HUES64 (cell line): ENCODE data around the gene STK4.
"Not testable (repeated sequence)": the region's sequence is repeated elsewhere in the genome, so short reads cannot be mapped to it uniquely, and the experiment has no call there.

ENCODE experiments used
- H3K27ac ChIP-seq: 2 replicates; pipeline ENCODE4 v1.7.0; 2013; ENCODE audit warnings: low read depth, low read length, inconsistent platforms
- H3K27me3 ChIP-seq: 2 replicates; pipeline ENCODE4 v1.6.1; 2013; ENCODE audit warnings: mild to moderate bottlenecking, low read length; ENCODE audit not compliant: insufficient read depth
- H3K36me3 ChIP-seq: 2 replicates; pipeline ENCODE4 v1.6.1; 2013; ENCODE audit warnings: mild to moderate bottlenecking, low read length; ENCODE audit not compliant: insufficient read depth
- H3K4me1 ChIP-seq: 2 replicates; pipeline ENCODE4 v1.6.1; 2013; ENCODE audit warnings: mild to moderate bottlenecking, low read length, moderate library complexity; ENCODE audit not compliant: insufficient read depth
- H3K4me3 ChIP-seq: 2 replicates; pipeline ENCODE4 v1.5.1; 2013; ENCODE audit warnings: mild to moderate bottlenecking, low read length, moderate library complexity
- H3K9ac ChIP-seq: 2 replicates; pipeline ENCODE4 v1.6.1; 2013; ENCODE audit warnings: mild to moderate bottlenecking, low read depth, low read length
- H3K9me3 ChIP-seq: 2 replicates; pipeline ENCODE4 v1.6.1; 2013; ENCODE audit warnings: low read depth, low read length; ENCODE audit not compliant: insufficient read depth
- WGBS: fragments of 150-250, 120-280 bp; methylation state at CpG from one replicate; pipeline ENCODE4 v1.1.7; 2013; ENCODE audit warnings: missing lambda C conversion rate; 5-methylcytosine and 5-hydroxymethylcytosine counted together

STK4 gene

DNA sequence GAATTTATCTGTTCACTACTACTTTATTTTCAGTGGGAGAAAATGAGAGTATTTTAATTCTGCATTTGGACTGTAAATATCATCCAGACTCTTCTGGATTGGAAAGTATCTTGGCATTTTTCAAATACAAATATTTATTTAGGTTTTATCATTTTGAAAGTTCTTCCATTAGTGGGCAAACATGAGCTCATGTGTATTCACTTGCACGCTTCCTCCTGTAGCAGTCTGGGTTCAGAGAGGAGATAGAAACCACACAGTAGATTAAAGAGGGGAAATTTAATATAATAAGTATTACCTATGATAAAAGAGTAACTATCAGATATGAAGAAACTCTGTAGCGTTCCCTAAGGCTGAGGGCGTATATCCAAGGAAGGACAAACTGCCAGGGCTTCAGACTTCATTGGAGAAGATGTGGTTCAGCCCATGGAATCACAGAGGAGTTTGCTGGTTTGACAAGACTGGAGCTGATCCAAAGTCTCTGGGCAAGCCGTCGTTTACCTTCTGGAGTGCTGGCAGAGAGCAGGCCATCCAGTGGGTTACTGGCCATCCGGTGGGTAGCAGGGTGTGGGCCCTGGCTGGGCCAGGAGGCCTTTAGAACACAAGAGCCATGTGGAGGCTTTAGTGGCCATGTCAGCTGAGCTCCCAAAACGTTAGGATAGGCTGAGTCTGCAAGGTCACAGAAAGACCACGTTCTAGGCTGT is 90.3 kb downstream of the STK4 start:
- H3K27ac ChIP-seq: no peak overlapping the region
- H3K4me3 ChIP-seq: no peak overlapping the region
- 93% methylated on average over 8 of the region's 8 CpGs for whole genome bisulfite sequencing
- H3K9me3 ChIP-seq: no peaks in the 10 kb centered on the region
- H3K4me1 ChIP-seq: no peaks in the 10 kb centered on the region
- H3K9ac ChIP-seq: no peak overlapping the region
- H3K36me3 ChIP-seq: peaks cover 15% of the 10 kb centered on the region
- no peaks in the 10 kb centered on the region for H3K27me3 ChIP-seq

DNA sequence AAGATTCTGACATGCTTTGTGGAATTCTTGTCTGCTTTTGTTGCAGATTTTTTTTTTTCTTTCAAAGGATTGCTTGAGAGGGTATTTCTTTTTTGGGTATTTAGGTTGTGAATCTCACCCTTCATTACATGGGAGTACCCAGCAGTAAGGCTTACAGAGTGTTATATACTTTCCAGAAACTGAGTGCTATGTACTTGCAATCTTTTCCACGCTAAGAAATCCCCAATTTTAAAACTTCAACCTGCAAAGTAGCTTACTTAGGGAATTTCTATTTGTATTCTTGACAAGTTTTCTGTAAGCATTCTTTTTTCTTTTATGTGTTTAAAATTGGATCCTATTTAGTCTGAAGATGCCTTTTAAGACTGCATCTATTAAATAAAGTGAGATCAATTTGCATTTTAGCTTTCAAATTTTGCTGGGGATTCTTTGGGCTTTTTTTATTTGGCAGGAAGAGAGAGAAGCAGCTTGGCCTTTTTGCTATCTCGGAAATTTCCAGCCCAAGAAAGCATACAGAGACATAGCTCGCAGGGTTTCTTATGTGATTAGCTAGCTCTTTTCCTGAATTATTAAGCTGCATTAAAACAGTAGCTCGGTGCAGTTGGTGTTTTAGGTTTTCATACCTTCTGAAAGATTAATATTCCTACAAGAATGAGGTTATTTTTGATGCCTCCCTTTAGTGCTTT is 92.0 kb downstream of the STK4 start:
- H3K9me3 ChIP-seq: no peaks in the 10 kb centered on the region
- H3K27me3 ChIP-seq: no peaks in the 10 kb centered on the region
- H3K4me3 ChIP-seq: no peak overlapping the region
- no peaks in the 10 kb centered on the region for H3K4me1 ChIP-seq
- H3K9ac ChIP-seq: no peak overlapping the region
- H3K36me3 ChIP-seq: peaks cover 15% of the 10 kb centered on the region
- 91% methylated on average over 2 of the region's 4 CpGs for WGBS
- H3K27ac ChIP-seq: no peak overlapping the region

DNA sequence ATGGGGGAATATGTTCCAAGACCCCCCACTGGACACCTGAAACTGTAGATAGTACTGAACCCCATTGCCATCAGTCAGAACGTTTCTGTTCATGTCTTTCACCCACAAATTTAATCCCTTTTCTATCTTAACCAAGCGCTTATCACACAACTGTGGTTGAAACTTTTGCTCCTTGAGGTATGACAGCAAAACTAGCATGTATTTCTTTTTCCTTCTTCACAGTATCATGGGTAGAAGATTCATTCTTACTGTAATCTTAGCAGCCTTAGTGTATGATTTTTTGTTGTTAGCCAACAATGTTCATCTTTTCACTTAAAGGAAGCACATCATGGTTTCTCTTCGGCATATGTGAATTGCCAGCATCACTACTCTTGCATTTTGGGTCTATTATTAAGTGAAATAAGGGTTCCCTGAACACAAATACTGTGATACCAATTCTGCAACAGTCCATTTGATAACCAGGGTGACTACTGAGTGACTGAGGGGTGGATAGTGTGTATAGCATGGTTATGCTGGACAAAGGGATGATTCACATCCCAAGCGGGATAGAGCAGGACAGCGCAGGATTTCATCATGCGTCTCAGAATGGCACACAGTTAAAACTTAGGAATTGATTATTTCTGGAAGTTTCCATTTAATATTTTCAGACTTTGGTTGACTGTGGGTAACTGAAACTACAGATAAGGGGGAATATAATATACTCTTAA is 92.9 kb downstream of the STK4 start:
- Histone ChIP-seq H3K27me3 (no peaks in the 10 kb centered on the region), H3K36me3 (peaks cover 15% of the 10 kb centered on the region), H3K9ac (no peak overlapping the region), H3K9me3 (no peaks in the 10 kb centered on the region), H3K27ac (no peak overlapping the region), H3K4me1 (no peaks in the 10 kb centered on the region), H3K4me3 (no peak overlapping the region)
- WGBS: 92% methylated on average over 6 of the region's 6 CpGs

DNA sequence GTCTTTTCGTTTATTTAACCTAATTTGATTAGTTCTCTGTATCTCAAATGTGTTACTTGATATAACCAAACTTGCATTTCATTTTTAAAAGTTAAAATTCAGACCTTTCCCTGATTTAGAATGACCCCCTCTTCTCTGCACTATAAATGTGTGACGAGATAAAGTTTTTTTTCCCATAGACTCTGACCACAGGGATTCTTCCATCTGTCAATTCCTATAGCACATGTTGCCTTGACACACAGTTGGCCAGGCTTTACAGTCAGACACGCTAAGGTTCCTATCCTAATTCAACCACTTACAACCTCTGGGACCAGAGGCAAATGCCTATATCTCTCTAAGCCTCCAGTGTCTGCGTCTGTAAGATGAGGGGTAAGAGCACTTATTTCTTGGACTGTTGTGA is 94.0 kb downstream of the STK4 start:
- H3K27ac ChIP-seq: no peak overlapping the region
- H3K4me1 ChIP-seq: no peaks in the 10 kb centered on the region
- H3K36me3 ChIP-seq: peaks cover 15% of the 10 kb centered on the region
- H3K4me3 ChIP-seq: no peak overlapping the region
- H3K9ac ChIP-seq: no peak overlapping the region
- H3K9me3 ChIP-seq: no peaks in the 10 kb centered on the region
- WGBS: 92% methylated on average over 4 of the region's 4 CpGs
- no peaks in the 10 kb centered on the region for H3K27me3 ChIP-seq

DNA sequence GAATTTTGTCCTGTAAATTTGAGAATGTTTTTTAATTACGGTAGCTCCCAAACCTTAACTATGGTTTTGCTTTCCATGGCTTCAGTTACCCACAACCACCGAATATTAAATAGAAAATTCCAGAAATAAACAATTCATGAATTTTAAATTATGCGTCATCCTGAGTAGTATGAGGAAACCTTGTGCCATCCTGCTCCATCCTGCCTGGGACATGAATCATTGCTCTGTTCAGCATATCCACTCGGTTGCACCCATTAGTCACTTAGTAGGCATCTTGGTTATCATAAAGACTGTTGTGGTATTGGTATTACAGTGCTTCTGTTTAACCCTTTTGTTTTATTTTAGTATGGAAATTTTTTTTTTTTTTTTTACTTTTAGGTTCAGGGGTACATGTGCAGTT is 94.9 kb downstream of the STK4 start:
- no peak overlapping the region for H3K9ac ChIP-seq
- WGBS: 89% methylated on average over 4 of the region's 4 CpGs
- no peak overlapping the region for H3K27ac ChIP-seq
- no peaks in the 10 kb centered on the region for H3K9me3 ChIP-seq
- no peak overlapping the region for H3K4me3 ChIP-seq
- peaks cover 13% of the 10 kb centered on the region for H3K36me3 ChIP-seq
- no peaks in the 10 kb centered on the region for H3K27me3 ChIP-seq
- H3K4me1 ChIP-seq: no peaks in the 10 kb centered on the region

DNA sequence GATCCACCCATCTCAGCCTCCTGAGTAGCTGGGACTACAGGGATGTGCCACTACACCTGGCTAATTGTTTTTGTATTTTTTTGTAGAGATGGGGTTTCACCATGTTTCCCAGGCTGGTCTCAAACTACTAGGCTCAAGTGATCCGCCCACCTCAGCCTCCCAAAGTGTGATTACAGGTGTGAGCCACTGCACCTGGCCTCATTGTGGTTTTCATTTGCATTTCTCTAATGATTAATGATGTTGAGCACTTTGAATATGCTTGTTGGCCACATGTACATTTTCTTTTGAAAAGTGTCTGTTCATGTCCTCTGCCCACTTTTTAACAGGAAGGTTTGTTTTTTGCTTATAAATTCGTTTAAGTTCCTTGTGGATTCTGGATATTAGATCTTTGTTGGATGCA is 96.8 kb downstream of the STK4 start:
- not testable (repeated sequence) for H3K27me3 ChIP-seq, H3K4me1 ChIP-seq, H3K27ac ChIP-seq, H3K36me3 ChIP-seq, H3K9me3 ChIP-seq, H3K4me3 ChIP-seq, H3K9ac ChIP-seq
- 100% methylated on average over 2 of the region's 2 CpGs for WGBS

DNA sequence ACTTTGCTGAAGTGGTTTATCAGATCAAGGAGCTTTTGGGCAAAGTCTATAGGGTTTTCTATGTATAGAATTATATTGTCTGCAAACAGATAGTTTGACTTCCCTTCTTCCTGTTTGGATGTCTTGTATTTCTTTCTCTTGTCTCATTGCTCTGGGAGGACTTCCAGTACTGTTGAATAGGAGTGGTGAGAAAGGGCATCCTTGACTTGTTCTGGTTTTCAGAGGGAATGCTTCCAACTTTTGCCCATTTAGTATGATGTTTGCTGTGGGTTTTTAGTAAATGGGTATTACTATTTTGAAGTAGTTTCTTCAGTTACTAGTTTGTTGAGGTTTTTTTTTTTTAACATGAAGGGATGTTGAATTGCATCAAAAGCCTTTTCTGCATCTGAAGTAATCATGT is 98.5 kb downstream of the STK4 start:
- Histone ChIP-seq H3K4me3 (no peak overlapping the region), H3K9me3 (no peaks in the 10 kb centered on the region), H3K4me1 (no peaks in the 10 kb centered on the region), H3K36me3 (peaks cover 7% of the 10 kb centered on the region), H3K27me3 (no peaks in the 10 kb centered on the region), H3K9ac (no peak overlapping the region), H3K27ac (no peak overlapping the region)

DNA sequence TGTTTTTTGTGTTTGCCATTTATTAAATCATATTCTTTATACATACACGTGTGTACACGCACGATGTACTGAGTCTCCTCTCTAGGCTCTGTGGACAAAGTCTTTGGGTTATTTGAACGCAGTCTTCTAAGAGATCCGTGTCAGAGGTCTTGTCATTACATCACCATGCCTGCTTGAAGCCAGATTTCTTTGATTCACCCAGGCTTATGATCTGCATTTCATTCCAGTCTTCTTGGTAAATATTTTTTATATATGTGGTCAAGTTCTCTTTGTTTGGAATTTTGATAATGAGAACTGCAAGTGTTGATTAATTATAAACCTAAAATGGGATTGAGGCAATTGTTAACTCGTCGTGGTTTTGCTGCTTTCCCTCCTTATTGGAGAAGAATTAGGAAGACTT is 100.1 kb downstream of the STK4 start:
- H3K4me1 ChIP-seq: no peaks in the 10 kb centered on the region
- no peaks in the 10 kb centered on the region for H3K27me3 ChIP-seq
- no peaks in the 10 kb centered on the region for H3K9me3 ChIP-seq
- peaks cover 7% of the 10 kb centered on the region for H3K36me3 ChIP-seq
- 97% methylated on average over 7 of the region's 7 CpGs for WGBS
- no peak overlapping the region for H3K4me3 ChIP-seq
- no peak overlapping the region for H3K27ac ChIP-seq
- no peak overlapping the region for H3K9ac ChIP-seq

DNA sequence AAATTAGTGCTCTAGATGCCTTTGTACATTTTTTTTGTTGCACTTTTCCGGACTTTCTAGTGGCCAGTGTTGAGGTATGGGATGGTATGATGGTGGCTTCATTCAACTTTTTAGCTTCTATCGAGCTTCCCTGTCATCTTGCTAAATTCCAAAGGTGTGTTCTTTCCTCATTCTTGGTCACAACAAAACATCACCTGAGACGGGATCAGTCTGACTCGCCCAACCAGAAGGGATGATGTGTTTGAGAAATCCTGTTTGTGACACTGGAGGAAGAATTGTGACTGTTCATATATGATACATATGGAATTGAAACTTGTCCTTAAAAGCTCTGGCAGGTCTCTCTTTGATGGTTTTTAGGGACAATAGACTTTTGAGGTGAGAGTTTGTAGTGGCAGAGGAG is 100.8 kb downstream of the STK4 start:
- Histone ChIP-seq H3K27ac (no peak overlapping the region), H3K4me1 (no peaks in the 10 kb centered on the region), H3K4me3 (no peak overlapping the region), H3K36me3 (peaks cover 7% of the 10 kb centered on the region), H3K27me3 (no peaks in the 10 kb centered on the region), H3K9ac (no peak overlapping the region), H3K9me3 (no peaks in the 10 kb centered on the region)
- 98% methylated on average over 4 of the region's 4 CpGs for WGBS

DNA sequence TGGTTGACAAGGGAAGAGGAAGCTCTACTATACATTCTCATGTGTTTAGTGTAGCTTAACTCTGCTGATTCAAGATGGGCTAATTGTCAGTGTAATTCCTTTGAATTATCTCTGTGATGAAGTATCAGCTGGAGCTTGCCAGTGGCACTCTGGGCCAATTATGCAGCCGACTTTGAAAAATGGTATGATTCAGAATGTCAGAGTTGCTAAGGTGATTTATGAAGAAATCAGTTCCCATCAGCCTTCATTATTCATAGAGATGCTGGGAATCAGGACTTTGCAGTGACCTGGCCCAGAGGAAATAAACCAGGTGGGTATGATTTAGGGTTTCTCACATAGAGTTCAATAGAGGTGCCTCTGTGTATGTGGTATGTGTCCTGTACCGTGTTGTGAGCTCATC is 101.2 kb downstream of the STK4 start:
- no peak overlapping the region for H3K27ac ChIP-seq
- no peaks in the 10 kb centered on the region for H3K4me1 ChIP-seq
- H3K36me3 ChIP-seq: peaks cover 7% of the 10 kb centered on the region
- no peak overlapping the region for H3K9ac ChIP-seq
- WGBS: 89% methylated on average over 1 of the region's 2 CpGs
- no peaks in the 10 kb centered on the region for H3K27me3 ChIP-seq
- H3K9me3 ChIP-seq: no peaks in the 10 kb centered on the region
- H3K4me3 ChIP-seq: no peak overlapping the region

DNA sequence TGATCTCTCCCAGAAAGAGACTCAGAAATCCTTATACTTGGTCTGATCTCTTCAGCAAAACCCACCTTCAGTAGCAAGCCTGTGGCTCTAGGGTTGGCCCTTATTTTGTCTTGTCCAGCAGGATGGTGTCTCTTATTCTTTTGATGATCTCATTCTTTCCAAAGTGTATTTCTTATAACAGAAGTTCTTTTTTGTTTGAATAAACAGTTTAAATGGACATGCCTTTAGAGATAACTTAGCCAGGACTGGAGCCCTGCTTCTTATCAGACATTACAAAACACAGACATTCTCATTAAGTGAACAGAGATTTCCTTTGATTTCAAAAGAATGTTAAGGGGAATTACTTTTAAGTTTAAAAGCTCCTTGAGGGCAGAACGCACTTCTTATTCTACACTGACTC is 102.9 kb downstream of the STK4 start:
- no peak overlapping the region for H3K9ac ChIP-seq
- 83% methylated on average over 1 of the region's 1 CpG for WGBS
- no peaks in the 10 kb centered on the region for H3K9me3 ChIP-seq
- H3K27ac ChIP-seq: no peak overlapping the region
- H3K36me3 ChIP-seq: peaks cover 7% of the 10 kb centered on the region
- no peaks in the 10 kb centered on the region for H3K27me3 ChIP-seq
- H3K4me1 ChIP-seq: no peaks in the 10 kb centered on the region
- H3K4me3 ChIP-seq: no peak overlapping the region
